NCI-H69 (cell line): Measurements from ENCODE around the gene RIMBP3C.
A peak's percentile ranks its signal among the peaks of the same experiment; 100 is the strongest.
"Not testable (repeated sequence)": the region's sequence is repeated elsewhere in the genome, so short reads cannot be mapped to it uniquely, and the experiment has no call there.

Experiments
- DNase-seq: peaks from one replicate; lab custom pipeline; 2025; lab: John Stamatoyannopoulos, UW

Gene RIMBP3C

GRCh38 chr22:21551361-21551760 is at the start of gene RIMBP3C:
RIMBP3C (minus strand) TSS chr22:21551461; CDS start chr22:21550976, 485 bp downstream.
- not testable (repeated sequence) for DNase-seq

DNA sequence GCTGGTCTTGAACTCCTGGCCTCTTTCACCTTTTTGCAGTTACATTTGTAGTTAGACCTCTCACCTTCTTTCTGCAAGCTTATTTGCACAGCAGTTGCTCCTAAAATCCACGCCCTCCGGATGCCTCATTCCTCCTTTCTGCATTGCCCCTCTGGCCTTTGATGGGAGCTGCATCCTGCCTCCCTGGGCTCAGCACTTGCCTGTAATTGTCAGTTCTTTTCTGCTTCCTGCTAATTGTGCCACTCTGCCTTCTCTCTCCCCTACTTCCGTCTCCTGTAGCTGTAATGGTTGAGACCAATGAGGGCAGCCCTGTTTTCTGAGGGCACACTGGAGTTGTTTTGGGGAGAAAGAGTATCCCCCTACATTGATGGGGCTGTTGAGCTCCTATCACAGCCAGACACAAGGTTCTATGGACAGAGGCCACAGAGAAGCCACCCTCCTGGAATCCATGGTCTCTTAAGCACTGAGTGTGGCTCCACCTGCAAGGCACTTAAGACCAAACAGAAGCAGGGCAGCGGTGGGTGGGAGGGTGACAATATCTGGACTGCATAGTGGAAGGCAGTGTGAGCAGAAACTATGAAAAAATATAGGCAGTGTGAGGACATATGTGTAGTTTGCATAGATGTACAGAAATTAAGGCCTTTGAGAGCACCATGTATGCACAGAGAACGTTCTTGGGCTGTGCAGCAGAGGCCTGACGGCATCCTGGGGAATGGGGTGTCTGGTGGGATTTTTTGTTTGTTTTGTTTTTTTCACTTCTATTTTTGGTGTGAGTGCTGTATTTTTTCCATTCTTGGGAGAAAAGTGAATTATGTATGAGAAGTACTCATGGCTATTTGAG is 48.0 kb upstream of the RIMBP3C start:
- DNase-seq: peak; percentile 52

DNA sequence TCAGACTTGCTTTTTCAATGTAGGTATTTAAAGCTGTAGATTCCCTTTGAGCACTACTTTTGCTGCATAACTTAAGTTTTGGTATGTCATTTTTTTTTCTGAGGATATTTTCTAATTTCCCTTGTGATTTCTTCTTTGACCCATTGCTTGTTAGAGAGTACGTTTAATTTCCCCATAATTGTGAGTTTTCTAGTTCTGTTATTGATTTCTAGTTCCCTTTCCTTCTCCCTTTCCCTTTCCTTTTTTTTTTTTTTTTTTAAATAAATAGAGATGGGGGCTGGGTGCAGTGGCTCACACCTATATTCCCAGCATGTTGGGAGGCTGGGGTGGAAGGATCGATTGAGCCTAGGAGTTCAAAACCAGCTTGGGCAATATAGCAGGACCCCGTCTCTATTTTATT is 47.0 kb upstream of the RIMBP3C start:
- no peak for DNase-seq

DNA sequence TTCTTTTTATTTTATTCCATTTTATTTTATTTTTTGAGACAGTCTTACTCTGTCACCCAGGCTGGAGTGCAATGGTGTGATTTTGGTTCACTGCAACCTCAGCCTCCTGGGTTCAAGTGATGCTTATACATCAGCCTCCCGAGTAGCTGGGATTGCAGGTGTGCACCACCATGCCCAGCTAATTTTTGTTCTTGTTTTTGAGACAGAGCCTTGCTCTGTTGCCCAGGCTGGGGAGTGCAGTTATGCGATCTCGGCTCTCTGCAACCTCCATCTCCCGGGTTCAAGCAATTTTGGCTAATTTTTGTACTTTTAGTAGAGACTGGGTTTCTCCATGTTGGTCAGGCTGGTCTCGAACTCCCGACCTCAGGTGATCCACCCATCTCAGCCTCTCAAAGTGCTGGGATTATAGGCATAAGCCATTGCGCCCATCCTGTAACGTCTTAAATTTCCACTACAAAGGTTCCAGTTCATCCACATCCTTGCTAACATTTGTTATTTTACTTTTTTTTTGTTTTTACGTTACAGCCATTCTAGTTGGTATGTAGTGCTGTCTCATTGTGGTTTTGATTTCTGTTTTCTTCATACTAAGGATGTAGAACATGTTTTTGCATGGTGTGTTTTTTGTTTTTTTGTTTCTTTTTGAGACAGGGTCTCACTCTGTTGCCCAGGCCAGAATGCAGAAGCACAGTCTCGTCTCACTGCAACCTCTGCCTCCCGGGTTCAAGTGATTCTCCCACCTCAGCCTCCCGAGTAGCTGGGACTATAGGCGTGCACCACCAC is 45.3 kb upstream of the RIMBP3C start:
- DNase-seq: not testable (repeated sequence)

GRCh38 chr22:21594865-21595452 is 43.7 kb upstream of the RIMBP3C start:
- no peak for DNase-seq

- no peak for DNase-seq
Measured at GRCh38 chr22:21593406-21594232, 42.4 kb upstream of the RIMBP3C start.

- no peak for DNase-seq
Measured at GRCh38 chr22:21592422-21592821, 41.2 kb upstream of the RIMBP3C start.

GRCh38 chr22:21591695-21592094 is 40.4 kb upstream of the RIMBP3C start:
- DNase-seq: no peak

DNA sequence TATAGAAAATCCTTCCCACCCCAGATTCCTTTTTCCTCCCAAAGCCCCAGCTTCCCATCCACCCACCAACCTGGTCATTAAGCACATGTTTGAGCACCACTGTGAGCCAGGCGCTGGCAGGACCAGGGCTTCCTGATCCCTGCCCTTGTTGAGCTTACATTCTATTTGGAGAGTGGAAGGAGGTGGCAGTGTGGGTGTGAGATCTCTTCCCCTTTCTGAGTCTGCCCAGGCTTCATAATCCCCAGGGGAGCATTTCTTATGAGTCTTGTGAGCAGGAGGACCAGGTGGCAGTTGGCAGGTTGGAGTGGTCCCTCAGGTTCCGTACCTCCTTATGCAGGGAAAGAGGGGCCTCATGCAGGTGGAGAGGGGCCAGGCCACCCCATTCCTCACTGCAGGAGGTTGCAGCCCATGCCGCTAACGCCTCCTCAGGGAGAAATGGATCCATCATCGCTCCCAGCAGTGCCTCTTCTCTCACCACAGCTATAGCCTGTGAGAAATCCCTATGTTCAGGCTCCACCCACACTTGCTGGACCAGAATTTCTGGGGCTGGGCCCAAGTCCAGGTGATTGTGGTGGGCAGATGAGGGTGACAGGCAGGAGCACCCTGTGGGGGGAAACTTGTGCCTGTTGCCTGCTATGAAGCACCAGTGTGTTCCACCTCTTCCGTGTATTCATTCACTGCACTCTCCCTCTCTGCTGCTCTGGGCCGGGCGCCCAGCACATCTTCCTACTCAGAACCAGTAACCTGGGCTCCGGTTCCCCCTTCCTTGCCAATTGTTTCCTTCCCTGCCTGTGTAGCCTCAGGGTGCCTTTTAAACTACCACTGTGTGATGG is 39.8 kb upstream of the RIMBP3C start:
- DNase-seq: no peak

GRCh38 chr22:21589396-21589795 is 38.1 kb upstream of the RIMBP3C start:
- no peak for DNase-seq

- DNase-seq: no peak
Measured at GRCh38 chr22:21587803-21588611, 36.7 kb upstream of the RIMBP3C start.

DNA sequence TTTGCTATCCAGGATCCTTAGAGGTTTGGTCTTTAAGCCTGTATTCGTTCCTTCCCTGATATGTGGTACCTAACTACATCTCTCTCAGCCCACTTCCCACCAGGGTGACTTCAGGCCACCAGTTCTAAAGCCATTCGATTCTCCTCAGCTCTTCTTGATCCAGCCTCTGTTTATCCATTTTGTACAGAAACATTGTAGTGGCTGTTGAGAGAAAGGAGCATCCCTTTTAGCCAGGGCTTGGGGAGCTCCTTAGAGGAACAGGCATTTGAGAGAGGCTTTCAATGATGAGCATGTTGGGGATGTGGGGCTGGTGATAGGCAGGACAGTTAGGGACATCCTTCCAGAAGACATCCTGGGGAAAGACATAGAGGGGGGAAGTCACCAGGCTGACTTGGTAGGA is 34.1 kb upstream of the RIMBP3C start:
- no peak for DNase-seq

GRCh38 chr22:21582801-21583740 is 31.8 kb upstream of the RIMBP3C start:
- DNase-seq: no peak

- DNase-seq: not testable (repeated sequence)
Measured at GRCh38 chr22:21581009-21581713, 29.9 kb upstream of the RIMBP3C start.

DNA sequence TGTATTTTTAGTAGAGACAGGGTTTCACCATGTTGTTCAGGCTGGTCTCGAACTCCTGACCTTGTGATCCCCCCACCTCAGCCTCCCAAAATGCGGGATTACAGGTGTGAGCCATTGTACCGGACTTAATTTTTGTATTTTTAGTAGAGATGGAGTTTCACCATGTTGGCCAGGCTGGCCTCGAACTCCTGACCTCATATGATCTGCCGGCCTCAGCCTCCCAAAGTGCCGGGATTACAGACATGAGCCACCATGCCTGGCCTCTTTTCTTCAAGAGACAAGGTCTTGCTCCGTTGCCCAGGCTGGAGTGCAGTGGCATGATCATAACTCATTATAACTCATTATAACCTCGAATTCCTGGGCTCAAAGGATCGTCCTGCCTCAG is 29.4 kb upstream of the RIMBP3C start:
- DNase-seq: not testable (repeated sequence)

DNA sequence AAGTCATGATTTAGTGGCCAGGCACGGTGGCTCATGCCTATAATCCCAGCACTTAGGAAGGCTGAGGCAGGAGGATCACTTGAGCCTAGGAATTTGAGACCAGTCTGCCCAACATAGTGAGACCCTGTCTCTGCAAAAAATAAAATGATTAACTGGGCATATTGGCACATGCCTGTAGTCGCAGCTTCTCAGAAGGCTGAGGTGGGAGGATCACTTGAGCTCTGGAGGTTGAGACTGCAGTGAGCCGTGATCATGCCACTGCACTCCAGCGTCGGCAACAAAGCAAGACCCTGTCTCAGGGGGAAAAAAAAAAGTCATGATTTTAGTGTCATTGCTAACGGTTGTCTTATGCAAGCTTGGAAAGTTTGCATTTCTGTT is 28.2 kb upstream of the RIMBP3C start:
- DNase-seq: no peak

GRCh38 chr22:21573750-21574494 is 22.7 kb upstream of the RIMBP3C start:
- DNase-seq: no peak

- DNase-seq: no peak
Measured at GRCh38 chr22:21573293-21573734, 22.1 kb upstream of the RIMBP3C start.
